PC-3 (cell line): Measurements from ENCODE around the gene GRXCR1. TPM values are rescaled to one million over a fixed set of nuclear protein-coding genes. Genes with fewer than 3 reads are reported as not detected.
A peak's percentile ranks its signal among the peaks of the same experiment; 100 is the strongest.

ENCODE experiments used
- ATAC-seq: fragments of 200-7000 bp; cut with Tn5 transposase; 2 replicates; pipeline ENCODE4 v1.9.1; 2020; ENCODE audit warnings: mild to moderate bottlenecking, moderate library complexity
- BruUV-seq: library from RNA; stranded (reverse); fragments of 400-500 nt; replicated peaks from 2 replicates; lab custom pipeline; 2021; lab: Mats Ljungman, UMichigan
- CTCF ChIA-PET: fragments of 300-600 bp; sonication (Branson Sonifier 250); formaldehyde crosslinking; loops from one replicate; lab custom pipeline; 2022; ENCODE audit warnings: antibody characterized with exemption; lab: Charles Lee
- POLR2A ChIA-PET: fragments of 300-600 bp; sonication (Branson Sonifier 250); formaldehyde crosslinking; loops from one replicate; lab custom pipeline; 2022; ENCODE audit warnings: antibody characterized with exemption; ENCODE audit not compliant: unreplicated experiment; lab: Charles Lee
- DNase-seq: peaks from one replicate; pipeline ENCODE4 v3.0.0-alpha.2; 2015
- H2AFZ ChIP-seq: fragments of 300-600 bp; sonication (generic); 2 replicates; pipeline ENCODE4 v1.6.0; 2016; ENCODE audit warnings: antibody characterized with exemption, low read length
- H3F3A ChIP-seq: fragments of 300-600 bp; sonication (generic); one replicate; pipeline ENCODE4 v1.6.0; 2017; ENCODE audit warnings: antibody characterized with exemption, low read length, control low read depth, mild to moderate bottlenecking; ENCODE audit not compliant: unreplicated experiment
- H3K27ac ChIP-seq: fragments of 300-600 bp; sonication (generic); 2 replicates; pipeline ENCODE4 v1.5.1; 2016; ENCODE audit warnings: mild to moderate bottlenecking, low read length
- H3K27me3 ChIP-seq: fragments of 300-600 bp; sonication (generic); 2 replicates; pipeline ENCODE4 v1.6.1; 2016; ENCODE audit warnings: low read length, mixed read lengths
- H3K36me3 ChIP-seq: fragments of 300-600 bp; sonication (generic); 2 replicates; pipeline ENCODE4 v1.6.1; 2016; ENCODE audit warnings: low read depth, mixed run types, low read length, mixed read lengths
- H3K4me1 ChIP-seq: fragments of 300-600 bp; sonication (generic); 2 replicates; pipeline ENCODE4 v1.5.1; 2016; ENCODE audit warnings: low read length; ENCODE audit not compliant: insufficient read depth
- H3K4me2 ChIP-seq: fragments of 300-600 bp; sonication (generic); 2 replicates; pipeline ENCODE4 v1.6.0; 2016; ENCODE audit warnings: low read length
- H3K4me3 ChIP-seq: fragments of 300-600 bp; sonication (generic); 2 replicates; pipeline ENCODE4 v1.5.1; 2016; ENCODE audit warnings: mild to moderate bottlenecking, low read length, mixed read lengths
- H3K79me2 ChIP-seq: fragments of 300-600 bp; sonication (generic); 2 replicates; pipeline ENCODE4 v1.6.1; 2017; ENCODE audit warnings: low read length, mixed read lengths
- H3K9ac ChIP-seq: fragments of 300-600 bp; sonication (generic); 2 replicates; pipeline ENCODE4 v1.6.0; 2016; ENCODE audit warnings: mild to moderate bottlenecking, low read length
- H3K9me2 ChIP-seq: fragments of 300-600 bp; sonication (generic); replicated peaks from 2 replicates; pipeline ENCODE4 v1.6.1; 2016; ENCODE audit warnings: mixed run types, low read length, mixed read lengths
- H3K9me3 ChIP-seq: fragments of 300-600 bp; sonication (generic); 2 replicates; pipeline ENCODE4 v1.6.1; 2016; ENCODE audit warnings: low read length, mixed read lengths
- H4K20me1 ChIP-seq: fragments of 300-600 bp; sonication (generic); 2 replicates; pipeline ENCODE4 v1.6.1; 2016; ENCODE audit warnings: low read length, mixed read lengths
- CTCF ChIP-seq: fragments of 300-600 bp; sonication (generic); conservative IDR thresholded peaks from 2 replicates; pipeline ENCODE4 v1.5.1; 2017; ENCODE audit warnings: antibody characterized with exemption, low read depth, mild to moderate bottlenecking, low read length
- EZH2 ChIP-seq: fragments of 300-600 bp; sonication (generic); IDR thresholded peaks from one replicate; pipeline ENCODE4 v1.6.1; 2017; ENCODE audit warnings: antibody characterized with exemption, mild to moderate bottlenecking, low read length; ENCODE audit not compliant: unreplicated experiment
- EZH2phosphoT487 ChIP-seq: fragments of 300-600 bp; sonication (generic); IDR thresholded peaks from 2 replicates; pipeline ENCODE4 v1.6.1; 2018; ENCODE audit warnings: mild to moderate bottlenecking, antibody characterized with exemption, low read length, borderline replicate concordance
- intact Hi-C: fragments of 100-400 bp; cut with micrococcal nuclease; formaldehyde crosslinking; loops from 2 replicates; pipeline ENCODE4 v1.9.0; 2023
- total RNA-seq: library from RNA; depleted of rRNA; stranded (reverse); fragments of >200 nt; gene quantifications from 2 replicates; pipeline ENCODE4 v1.2.3, GENCODE V29; 2014

GRXCR1 gene
- total RNA-seq, 1 experiment from 2014 or later, result not detected

GRCh38 chr4:42915484-42915883 lies 23.0 kb downstream of the GRXCR1 start:
- Histone ChIP-seq H2AFZ (no peak overlapping the region), H3K4me1 (peaks cover 10% of the 10 kb centered on the region), H3K79me2 (no peaks in the 10 kb centered on the region), H3K9me2 (no peaks in the 10 kb centered on the region), H3K36me3 (no peaks in the 10 kb centered on the region), H3K9ac (no peak overlapping the region), H3K4me3 (no peak overlapping the region), H3K9me3 (no peaks in the 10 kb centered on the region), H3K4me2 (peak overlapping the region; percentile 50; the same call in 1 of the 2 replicates), H3K27me3 (no peaks in the 10 kb centered on the region), H4K20me1 (no peaks in the 10 kb centered on the region), H3F3A (no peaks in the 10 kb centered on the region), H3K27ac (no peak overlapping the region)
- intact Hi-C loops, result no loop called here
- POLR2A ChIA-PET, result no interaction called here
- peak; percentile 90 for DNase-seq
- CTCF ChIA-PET, result interaction anchor here (0.6 kb wide), 1 partner anchor 50 kb away, joined by 3 read pairs; no protein-coding TSS in a partner anchor
- TF ChIP-seq CTCF, result no peak
- TF ChIP-seq EZH2, result no peak
- TF ChIP-seq EZH2phosphoT487, result no peak
- ATAC-seq, result peak; percentile 99
- BruUV-seq, result no TSS peak

GRCh38 chr4:42917296-42917695 lies 24.8 kb downstream of the GRXCR1 start:
- ATAC-seq (no peak), DNase-seq (no peak)
- H3K4me1 ChIP-seq, result peaks cover 10% of the 10 kb centered on the region
- ChIA-PET CTCF (no interaction called here), POLR2A (no interaction called here)
- no peak overlapping the region for H2AFZ ChIP-seq
- no peaks in the 10 kb centered on the region for H3K9me3 ChIP-seq
- intact Hi-C loops, result no loop called here
- H3K79me2 ChIP-seq, result no peaks in the 10 kb centered on the region
- no peaks in the 10 kb centered on the region for H3K36me3 ChIP-seq
- H3K27me3 ChIP-seq, result no peaks in the 10 kb centered on the region
- H3K9me2 ChIP-seq, result no peaks in the 10 kb centered on the region
- H3K27ac ChIP-seq, result no peak overlapping the region
- TF ChIP-seq CTCF (no peak), EZH2 (no peak)
- BruUV-seq, result no TSS peak
- H3K4me2 ChIP-seq, result no peak overlapping the region
- no peak overlapping the region for H3K9ac ChIP-seq
- no peaks in the 10 kb centered on the region for H3F3A ChIP-seq
- H4K20me1 ChIP-seq, result no peaks in the 10 kb centered on the region
- H3K4me3 ChIP-seq, result no peak overlapping the region

- no peak overlapping the region for H3K9ac ChIP-seq
- no peaks in the 10 kb centered on the region for H4K20me1 ChIP-seq
- H3K27me3 ChIP-seq, result no peaks in the 10 kb centered on the region
- DNase-seq, result no peak
- H3K27ac ChIP-seq, result no peak overlapping the region
- ChIA-PET CTCF (no interaction called here), POLR2A (no interaction called here)
- no peaks in the 10 kb centered on the region for H3F3A ChIP-seq
- H3K9me2 ChIP-seq, result no peaks in the 10 kb centered on the region
- no peak overlapping the region for H2AFZ ChIP-seq
- intact Hi-C loops, result no loop called here
- no peak for ATAC-seq
- no peak for TF ChIP-seq EZH2phosphoT487
- H3K9me3 ChIP-seq, result no peaks in the 10 kb centered on the region
- no peaks in the 10 kb centered on the region for H3K4me1 ChIP-seq
- H3K4me2 ChIP-seq, result no peak overlapping the region
- H3K79me2 ChIP-seq, result no peaks in the 10 kb centered on the region
- H3K4me3 ChIP-seq, result no peak overlapping the region
- BruUV-seq, result no TSS peak
- no peaks in the 10 kb centered on the region for H3K36me3 ChIP-seq
Observed at GRCh38 chr4:42923431-42923830, 30.9 kb downstream of the GRXCR1 start.
